Measurements from ENCODE around the gene TCF4.

The TCF4 gene

DNA sequence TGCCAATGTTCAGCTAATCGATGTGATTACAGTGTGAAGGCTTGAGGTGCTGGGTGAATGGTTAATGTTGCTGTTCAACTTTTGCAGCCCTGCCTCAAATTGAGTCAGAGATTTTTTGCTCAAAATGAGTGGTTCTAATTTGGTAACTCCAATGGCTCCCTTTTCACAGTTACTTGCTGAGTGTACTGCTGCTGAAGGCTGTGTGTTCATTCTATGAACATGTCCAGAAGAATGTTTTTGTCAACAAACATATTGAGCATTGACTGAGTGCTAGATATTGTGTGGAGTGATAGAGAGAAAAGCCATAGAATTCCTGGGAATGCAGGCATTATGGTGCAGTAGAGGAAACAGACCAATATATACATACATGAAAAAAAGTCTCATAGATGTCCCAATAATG, 39.0 kb upstream of the TCF4 start:
- TF ChIP-seq, protein P1, sequence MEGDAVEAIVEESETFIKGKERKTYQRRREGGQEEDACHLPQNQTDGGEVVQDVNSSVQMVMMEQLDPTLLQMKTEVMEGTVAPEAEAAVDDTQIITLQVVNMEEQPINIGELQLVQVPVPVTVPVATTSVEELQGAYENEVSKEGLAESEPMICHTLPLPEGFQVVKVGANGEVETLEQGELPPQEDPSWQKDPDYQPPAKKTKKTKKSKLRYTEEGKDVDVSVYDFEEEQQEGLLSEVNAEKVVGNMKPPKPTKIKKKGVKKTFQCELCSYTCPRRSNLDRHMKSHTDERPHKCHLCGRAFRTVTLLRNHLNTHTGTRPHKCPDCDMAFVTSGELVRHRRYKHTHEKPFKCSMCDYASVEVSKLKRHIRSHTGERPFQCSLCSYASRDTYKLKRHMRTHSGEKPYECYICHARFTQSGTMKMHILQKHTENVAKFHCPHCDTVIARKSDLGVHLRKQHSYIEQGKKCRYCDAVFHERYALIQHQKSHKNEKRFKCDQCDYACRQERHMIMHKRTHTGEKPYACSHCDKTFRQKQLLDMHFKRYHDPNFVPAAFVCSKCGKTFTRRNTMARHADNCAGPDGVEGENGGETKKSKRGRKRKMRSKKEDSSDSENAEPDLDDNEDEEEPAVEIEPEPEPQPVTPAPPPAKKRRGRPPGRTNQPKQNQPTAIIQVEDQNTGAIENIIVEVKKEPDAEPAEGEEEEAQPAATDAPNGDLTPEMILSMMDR (IDR thresholded peaks at IDR 0.05; ENCODE audit: low read depth, low read length, missing control alignments) = no peak
- H3K4me3 ChIP-seq (replicated peaks; ENCODE audit: low read depth, low read length) = no peak overlapping the region
- no peak for DNase-seq (ENCODE audit: extremely low read depth, low read depth)

DNA sequence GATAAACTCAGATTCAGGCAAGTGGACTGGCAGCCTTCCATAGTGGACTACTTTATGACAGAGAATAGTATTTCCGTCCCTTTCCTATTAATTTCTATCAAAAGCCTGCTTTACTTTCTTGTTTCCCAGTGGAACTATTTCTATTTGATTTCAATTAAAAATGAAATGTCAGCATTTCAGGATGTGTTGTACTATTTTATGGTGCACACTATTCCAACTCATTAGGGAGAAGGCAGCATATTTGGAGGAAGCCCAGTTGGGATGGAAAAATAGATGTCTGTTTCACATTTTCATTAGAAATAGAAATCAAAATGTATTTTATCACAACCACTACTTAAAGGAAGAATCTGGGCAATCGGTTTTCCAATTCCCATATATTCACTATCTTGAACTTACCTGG, 37.9 kb upstream of the TCF4 start:
- DNase-seq (ENCODE audit: extremely low read depth, low read depth) = no peak
- TF ChIP-seq, protein P1 (IDR thresholded peaks at IDR 0.05; ENCODE audit: low read depth, low read length, missing control alignments) = no peak

DNA sequence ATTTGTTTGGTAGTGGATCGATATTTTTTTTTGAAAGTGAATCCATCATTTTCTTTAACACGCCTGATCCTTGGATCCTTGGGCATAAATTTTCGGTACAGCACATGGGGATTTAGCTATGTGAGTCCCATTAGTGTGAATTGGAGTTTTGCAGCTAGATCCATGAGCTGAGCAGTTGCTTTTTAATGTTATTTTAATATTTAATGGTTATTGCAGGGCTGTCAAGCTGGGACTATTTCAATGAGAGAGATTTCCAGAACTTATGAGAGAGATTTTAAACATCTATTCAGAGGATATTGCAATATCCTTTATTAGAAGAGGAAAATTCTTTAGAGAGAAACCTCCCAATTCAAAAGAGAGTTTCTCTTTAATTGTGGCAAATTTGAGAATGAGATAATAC, 35.6 kb upstream of the TCF4 start:
- H3K4me3 ChIP-seq (replicated peaks; ENCODE audit: low read depth, low read length) = no peak overlapping the region
- TF ChIP-seq, protein P1 (IDR thresholded peaks at IDR 0.05; ENCODE audit: low read depth, low read length, missing control alignments) = no peak
- no peak for DNase-seq (ENCODE audit: extremely low read depth, low read depth)

More for the DNA sequence above, 37.9 kb upstream of the TCF4 start:
- no peak overlapping the region for H3K4me3 ChIP-seq (replicated peaks; ENCODE audit: low read depth, low read length)

DNA sequence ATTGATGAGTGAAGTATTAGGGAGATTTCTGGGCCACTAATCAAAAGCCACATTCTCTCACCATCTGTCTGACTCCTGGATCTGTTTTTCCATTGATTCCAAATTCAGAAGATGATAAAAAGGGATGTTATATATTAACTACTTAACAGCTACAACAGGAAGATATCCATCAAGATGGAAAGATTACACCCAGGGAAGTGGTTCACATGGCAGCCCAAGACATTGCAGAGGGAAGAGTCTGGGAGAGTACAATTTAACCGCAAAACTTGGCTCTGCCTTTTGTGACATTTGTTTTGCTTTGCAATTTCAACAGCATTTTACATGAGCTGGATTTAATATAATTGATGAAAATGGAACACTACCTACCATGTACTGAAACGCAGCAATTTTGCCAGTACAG, 22.5 kb upstream of the TCF4 start:
- no peak for DNase-seq (ENCODE audit: extremely low read depth, low read depth)
- no peak overlapping the region for H3K4me3 ChIP-seq (replicated peaks; ENCODE audit: low read depth, low read length)
- TF ChIP-seq, protein P1 (IDR thresholded peaks at IDR 0.05; ENCODE audit: low read depth, low read length, missing control alignments) = no peak

DNA sequence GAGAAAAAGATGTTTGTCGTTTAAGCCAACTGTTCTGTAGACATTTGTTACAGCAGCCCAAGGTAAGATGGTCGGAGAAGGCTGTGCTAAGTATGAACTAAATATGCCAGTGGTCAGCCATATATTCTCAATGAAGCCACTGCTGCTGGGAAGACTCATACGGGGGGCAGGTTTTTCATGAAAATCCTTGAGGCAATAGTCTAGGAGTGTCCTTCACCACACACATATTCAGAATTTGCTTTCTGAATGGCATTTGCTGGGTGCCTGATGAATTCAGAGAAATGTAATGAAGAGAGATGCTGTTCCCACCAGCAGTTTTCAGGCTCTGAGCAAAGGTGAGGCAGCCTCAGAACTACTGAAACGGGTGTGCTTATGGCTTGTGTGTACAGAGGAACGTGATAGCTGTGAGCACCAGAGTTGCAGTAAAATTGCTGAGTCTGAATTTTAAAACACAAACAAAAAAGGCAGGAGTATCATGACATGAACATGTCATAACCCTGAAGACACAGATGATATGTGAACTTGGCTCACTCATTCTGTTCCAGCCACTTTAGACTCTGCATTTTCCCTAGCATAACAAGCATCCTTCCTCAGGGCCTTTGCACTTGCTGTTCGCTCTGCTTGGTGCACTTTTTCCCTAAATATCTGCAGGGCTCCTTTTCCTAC, 21.3 kb upstream of the TCF4 start:
- no peak for DNase-seq (ENCODE audit: extremely low read depth, low read depth)
- TF ChIP-seq, protein P1 (IDR thresholded peaks at IDR 0.05; ENCODE audit: low read depth, low read length, missing control alignments) = no peak
- H3K4me3 ChIP-seq (replicated peaks; ENCODE audit: low read depth, low read length) = no peak overlapping the region

DNA sequence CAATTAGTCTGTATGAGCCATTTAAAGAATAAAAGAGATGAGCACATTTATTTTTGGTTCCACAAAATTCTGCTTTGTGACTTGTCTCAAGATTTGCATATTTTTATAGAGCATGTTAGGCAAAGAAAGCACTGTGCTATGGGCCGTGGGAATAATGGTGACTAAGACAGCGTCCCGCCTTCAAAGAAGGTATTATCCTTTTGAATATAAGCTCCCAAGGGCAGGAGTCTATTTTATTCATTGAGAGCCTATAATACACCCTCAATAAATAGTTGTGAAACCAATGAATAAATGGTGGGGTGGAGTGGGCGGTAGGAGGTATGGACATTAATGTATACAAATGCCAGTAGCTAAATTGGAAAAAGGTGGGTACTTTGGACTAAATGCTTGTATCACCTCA, 20.5 kb upstream of the TCF4 start:
- DNase-seq (ENCODE audit: extremely low read depth, low read depth) = no peak
- TF ChIP-seq, protein P1 (IDR thresholded peaks at IDR 0.05; ENCODE audit: low read depth, low read length, missing control alignments) = no peak
- H3K4me3 ChIP-seq (replicated peaks; ENCODE audit: low read depth, low read length) = no peak overlapping the region

DNA sequence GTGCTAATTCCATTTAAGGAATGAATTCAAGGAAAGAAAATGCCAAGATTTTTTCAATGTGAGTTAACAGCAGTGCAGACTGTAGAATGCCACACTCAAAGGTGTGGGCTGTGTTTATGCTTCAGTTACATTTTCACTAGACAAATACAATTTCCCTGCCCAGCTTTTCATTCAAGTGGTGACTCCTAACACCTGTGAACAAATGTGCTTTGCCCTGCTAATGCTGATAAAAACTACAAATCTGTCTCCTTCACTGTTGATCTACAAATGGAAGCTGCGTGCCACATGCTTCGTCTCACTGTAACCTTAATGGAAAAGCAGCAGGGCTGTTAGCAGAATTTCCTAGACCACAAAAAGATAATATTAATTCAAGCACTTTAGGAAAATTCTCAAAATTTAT, 19.8 kb upstream of the TCF4 start:
- DNase-seq (ENCODE audit: extremely low read depth, low read depth) = no peak
- H3K4me3 ChIP-seq (replicated peaks; ENCODE audit: low read depth, low read length) = no peak overlapping the region
- TF ChIP-seq, protein P1 (IDR thresholded peaks at IDR 0.05; ENCODE audit: low read depth, low read length, missing control alignments) = no peak
